ENCODE measurements around the gene STPG3. TPM values are rescaled to one million over a fixed set of nuclear protein-coding genes. Genes with fewer than 3 reads are reported as not detected.

Gene STPG3
- polyA plus RNA-seq, 1 donor (not counting 4 experiments of a cell fraction or from before 2014, with no cell fraction given): not detected

DNA sequence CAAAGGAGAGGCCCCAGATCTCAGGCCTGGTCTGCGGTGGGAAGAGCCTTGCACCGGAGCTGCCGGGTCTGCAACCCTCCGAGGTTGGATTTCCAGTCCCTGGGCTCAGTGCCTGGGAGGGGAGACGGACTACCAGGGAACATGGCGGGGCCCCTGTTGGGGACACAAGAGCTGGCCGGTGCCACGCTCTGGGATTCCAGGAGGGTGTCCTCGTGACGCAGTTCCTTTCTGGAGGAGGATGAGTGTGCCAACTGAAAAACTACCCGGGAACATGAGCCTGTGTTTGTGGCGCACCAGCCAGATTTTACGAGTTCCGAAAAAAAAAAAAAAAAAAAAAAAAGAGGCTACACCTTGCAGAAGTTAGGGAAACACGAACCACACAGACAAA, 42.0 kb downstream of the STPG3 start:
- H3K27ac ChIP-seq (ENCODE audit: control insufficient read depth, insufficient read depth, low read length): no peak overlapping the region
- dilution Hi-C loops (cut with MboI; ENCODE audit: extremely low pct_ligation_motif_present, low sequenced_read_pairs): no loop called here
- H3K36me3 ChIP-seq (ENCODE audit: control insufficient read depth in 2 of 2, extremely low read depth in 1 of 2, insufficient read depth in 2 of 2, low read length in 2 of 2): no peaks in the 10 kb centered on the region
- no peak for TF ChIP-seq EZH2 (IDR thresholded peaks at IDR 0.05; ENCODE audit: low read length)
- TF ChIP-seq, protein P1, sequence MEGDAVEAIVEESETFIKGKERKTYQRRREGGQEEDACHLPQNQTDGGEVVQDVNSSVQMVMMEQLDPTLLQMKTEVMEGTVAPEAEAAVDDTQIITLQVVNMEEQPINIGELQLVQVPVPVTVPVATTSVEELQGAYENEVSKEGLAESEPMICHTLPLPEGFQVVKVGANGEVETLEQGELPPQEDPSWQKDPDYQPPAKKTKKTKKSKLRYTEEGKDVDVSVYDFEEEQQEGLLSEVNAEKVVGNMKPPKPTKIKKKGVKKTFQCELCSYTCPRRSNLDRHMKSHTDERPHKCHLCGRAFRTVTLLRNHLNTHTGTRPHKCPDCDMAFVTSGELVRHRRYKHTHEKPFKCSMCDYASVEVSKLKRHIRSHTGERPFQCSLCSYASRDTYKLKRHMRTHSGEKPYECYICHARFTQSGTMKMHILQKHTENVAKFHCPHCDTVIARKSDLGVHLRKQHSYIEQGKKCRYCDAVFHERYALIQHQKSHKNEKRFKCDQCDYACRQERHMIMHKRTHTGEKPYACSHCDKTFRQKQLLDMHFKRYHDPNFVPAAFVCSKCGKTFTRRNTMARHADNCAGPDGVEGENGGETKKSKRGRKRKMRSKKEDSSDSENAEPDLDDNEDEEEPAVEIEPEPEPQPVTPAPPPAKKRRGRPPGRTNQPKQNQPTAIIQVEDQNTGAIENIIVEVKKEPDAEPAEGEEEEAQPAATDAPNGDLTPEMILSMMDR (optimal IDR thresholded peaks at IDR 0.05 in 1 of 3, IDR thresholded peaks at IDR 0.05 in 1 of 3, conservative IDR thresholded peaks at IDR 0.05 in 1 of 3; ENCODE audit: extremely low read depth in 1 of 3, insufficient read depth in 2 of 3, low read length in 3 of 3): no peak
- H3K9me1 ChIP-seq (ENCODE audit: control insufficient read depth, extremely low read depth, insufficient read depth, low read length): no peaks in the 10 kb centered on the region
- peaks cover 3% of the 10 kb centered on the region for H3K4me1 ChIP-seq (ENCODE audit: control insufficient read depth, extremely low read depth, insufficient read depth, low read length)
- H3K9me3 ChIP-seq (ENCODE audit: control insufficient read depth, low read depth, low read length): no peaks in the 10 kb centered on the region
- no peak overlapping the region for H3K4me3 ChIP-seq (ENCODE audit: control insufficient read depth in 2 of 3, extremely low read depth in 1 of 3, insufficient read depth in 2 of 3, low read depth in 1 of 3, low read length in 3 of 3)
- peaks cover 21% of the 10 kb centered on the region for H3K27me3 ChIP-seq (ENCODE audit: control insufficient read depth, extremely low read depth, insufficient read depth, low read length)
- H4K20me1 ChIP-seq (ENCODE audit: control insufficient read depth, extremely low read depth, insufficient read depth, low read length): no peaks in the 10 kb centered on the region
- H3K9ac ChIP-seq (ENCODE audit: control insufficient read depth, extremely low read depth, insufficient read depth, low read length): no peak overlapping the region
- H3K79me2 ChIP-seq (ENCODE audit: control insufficient read depth, insufficient read depth, low read length): no peaks in the 10 kb centered on the region
- FAIRE-seq: no peak
- H3K4me2 ChIP-seq (ENCODE audit: control insufficient read depth, extremely low read depth, insufficient read depth, low read depth, low read length): no peak overlapping the region
- no peak for DNase-seq (ENCODE audit: low read depth, low spot score)
- H2AFZ ChIP-seq (ENCODE audit: control insufficient read depth, low read length): no peak overlapping the region

- no peaks in the 10 kb centered on the region for H4K20me1 ChIP-seq (ENCODE audit: control insufficient read depth, extremely low read depth, insufficient read depth, low read length)
- no peak overlapping the region for H3K4me3 ChIP-seq (ENCODE audit: control insufficient read depth in 2 of 3, extremely low read depth in 1 of 3, insufficient read depth in 2 of 3, low read depth in 1 of 3, low read length in 3 of 3)
- no peak overlapping the region for H3K9ac ChIP-seq (ENCODE audit: control insufficient read depth, extremely low read depth, insufficient read depth, low read length)
- dilution Hi-C loops (cut with MboI; ENCODE audit: extremely low pct_ligation_motif_present, low sequenced_read_pairs): no loop called here
- FAIRE-seq: no peak
- H3K36me3 ChIP-seq (ENCODE audit: control insufficient read depth in 2 of 2, extremely low read depth in 1 of 2, insufficient read depth in 2 of 2, low read length in 2 of 2): no peaks in the 10 kb centered on the region
- H3K27me3 ChIP-seq (ENCODE audit: control insufficient read depth, extremely low read depth, insufficient read depth, low read length): peaks cover 21% of the 10 kb centered on the region
- no peak overlapping the region for H2AFZ ChIP-seq (ENCODE audit: control insufficient read depth, low read length)
- H3K27ac ChIP-seq (ENCODE audit: control insufficient read depth, insufficient read depth, low read length): no peak overlapping the region
- no peaks in the 10 kb centered on the region for H3K79me2 ChIP-seq (ENCODE audit: control insufficient read depth, insufficient read depth, low read length)
- no peak overlapping the region for H3K4me2 ChIP-seq (ENCODE audit: control insufficient read depth, extremely low read depth, insufficient read depth, low read depth, low read length)
- H3K9me3 ChIP-seq (ENCODE audit: control insufficient read depth, low read depth, low read length): no peaks in the 10 kb centered on the region
- no peak for DNase-seq (ENCODE audit: low read depth, low spot score)
- TF ChIP-seq, protein P1 (optimal IDR thresholded peaks at IDR 0.05 in 1 of 3, IDR thresholded peaks at IDR 0.05 in 1 of 3, conservative IDR thresholded peaks at IDR 0.05 in 1 of 3; ENCODE audit: extremely low read depth in 1 of 3, insufficient read depth in 2 of 3, low read length in 3 of 3): no peak
- no peak for TF ChIP-seq EZH2 (IDR thresholded peaks at IDR 0.05; ENCODE audit: low read length)
- no peaks in the 10 kb centered on the region for H3K9me1 ChIP-seq (ENCODE audit: control insufficient read depth, extremely low read depth, insufficient read depth, low read length)
- H3K4me1 ChIP-seq (ENCODE audit: control insufficient read depth, extremely low read depth, insufficient read depth, low read length): peaks cover 3% of the 10 kb centered on the region
Observed at GRCh38 chr9:137293482-137294090, 42.5 kb downstream of the STPG3 start.
